GM18858 (cell line): Measurements from ENCODE around the gene CMTM7.

ENCODE experiments used
- ATAC-seq: cut with Tn5 transposase; IDR thresholded peaks from one replicate; pipeline ENCODE4 v1.9.1; 2021; ENCODE audit not compliant: unreplicated experiment

CMTM7 gene

DNA sequence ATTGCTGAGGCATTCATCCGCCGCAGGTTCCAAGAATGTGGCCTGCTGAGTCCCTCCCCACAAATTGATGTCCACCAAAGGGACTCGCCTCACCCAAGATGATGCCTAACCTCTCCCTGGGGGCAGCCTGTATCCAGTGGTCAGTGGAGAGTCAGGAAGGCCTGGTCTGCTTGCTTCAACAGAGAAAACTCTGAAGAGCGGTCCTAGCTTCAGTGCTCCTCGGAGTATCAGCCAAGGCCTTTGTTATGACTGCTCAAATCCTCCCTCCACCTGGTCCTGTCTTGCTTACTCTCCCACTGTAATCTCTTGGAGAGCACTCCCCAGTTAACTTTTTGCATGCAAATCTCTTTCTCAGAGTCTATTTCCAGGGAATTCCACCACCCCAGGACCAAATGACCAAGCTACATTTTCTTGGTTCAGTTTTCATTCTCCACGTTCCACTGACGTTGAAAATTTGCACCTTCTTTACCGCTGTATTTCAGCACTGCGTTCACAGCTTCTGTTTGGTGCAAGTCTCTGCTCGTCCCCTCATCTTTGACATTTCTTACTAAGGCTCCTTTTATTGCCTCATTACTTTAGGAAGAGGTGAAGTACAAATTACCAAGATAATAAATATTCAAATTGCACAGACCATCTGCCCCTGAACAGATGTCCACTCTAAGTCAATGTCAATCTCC lies 22.3 kb downstream of the CMTM7 start:
- no peak for ATAC-seq

DNA sequence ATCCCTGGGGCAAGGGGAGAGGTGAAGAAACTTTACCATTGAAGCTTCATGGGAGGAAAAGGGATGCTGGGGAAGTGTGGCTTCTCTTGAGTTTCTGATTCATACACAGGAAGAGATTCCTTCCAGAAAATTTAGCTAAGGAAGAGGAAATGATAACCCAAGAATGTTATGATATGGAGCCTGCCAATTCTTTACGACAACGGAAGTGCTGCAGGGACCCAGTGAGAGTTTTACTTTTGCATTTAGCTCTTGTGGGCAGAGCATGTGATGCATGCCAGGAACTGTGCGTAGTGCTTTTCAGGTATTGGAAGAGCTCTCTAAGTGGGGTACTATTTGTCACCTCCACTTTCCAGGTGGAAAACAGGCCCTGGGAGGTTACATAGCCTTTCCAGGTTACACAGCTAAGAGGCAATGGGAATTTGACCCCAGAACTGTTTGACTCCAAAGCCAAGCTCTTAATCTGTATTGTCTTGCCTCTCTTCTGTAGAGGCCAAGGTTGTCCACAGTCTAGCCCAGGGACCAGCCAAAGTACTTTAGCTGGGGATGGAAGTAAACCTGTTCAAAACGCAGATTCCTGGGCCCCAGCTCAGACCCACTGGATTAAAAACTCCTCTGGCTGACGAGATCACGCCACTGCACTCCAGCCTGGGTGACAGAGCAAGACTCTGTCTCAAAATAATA lies 23.0 kb downstream of the CMTM7 start:
- ATAC-seq: peak; percentile 73

DNA sequence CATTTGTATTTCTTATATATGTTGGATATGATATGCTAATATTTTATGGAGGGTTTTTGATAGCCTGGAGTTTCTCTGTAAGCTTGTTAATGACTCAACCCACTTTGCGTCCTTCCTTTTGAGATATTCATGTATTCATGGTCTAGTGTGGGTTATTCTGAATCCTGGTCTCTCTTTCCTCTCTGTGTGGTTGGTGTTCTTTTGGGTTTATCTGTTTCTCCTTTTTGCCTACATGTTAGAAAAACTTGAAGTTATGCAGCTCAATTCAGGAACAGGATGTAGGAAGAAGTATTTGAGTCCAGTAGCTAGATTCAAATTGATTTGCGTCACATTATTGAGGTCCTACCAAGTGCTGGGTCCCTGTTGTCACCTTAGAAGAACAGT lies 28.1 kb downstream of the CMTM7 start:
- no peak for ATAC-seq

DNA sequence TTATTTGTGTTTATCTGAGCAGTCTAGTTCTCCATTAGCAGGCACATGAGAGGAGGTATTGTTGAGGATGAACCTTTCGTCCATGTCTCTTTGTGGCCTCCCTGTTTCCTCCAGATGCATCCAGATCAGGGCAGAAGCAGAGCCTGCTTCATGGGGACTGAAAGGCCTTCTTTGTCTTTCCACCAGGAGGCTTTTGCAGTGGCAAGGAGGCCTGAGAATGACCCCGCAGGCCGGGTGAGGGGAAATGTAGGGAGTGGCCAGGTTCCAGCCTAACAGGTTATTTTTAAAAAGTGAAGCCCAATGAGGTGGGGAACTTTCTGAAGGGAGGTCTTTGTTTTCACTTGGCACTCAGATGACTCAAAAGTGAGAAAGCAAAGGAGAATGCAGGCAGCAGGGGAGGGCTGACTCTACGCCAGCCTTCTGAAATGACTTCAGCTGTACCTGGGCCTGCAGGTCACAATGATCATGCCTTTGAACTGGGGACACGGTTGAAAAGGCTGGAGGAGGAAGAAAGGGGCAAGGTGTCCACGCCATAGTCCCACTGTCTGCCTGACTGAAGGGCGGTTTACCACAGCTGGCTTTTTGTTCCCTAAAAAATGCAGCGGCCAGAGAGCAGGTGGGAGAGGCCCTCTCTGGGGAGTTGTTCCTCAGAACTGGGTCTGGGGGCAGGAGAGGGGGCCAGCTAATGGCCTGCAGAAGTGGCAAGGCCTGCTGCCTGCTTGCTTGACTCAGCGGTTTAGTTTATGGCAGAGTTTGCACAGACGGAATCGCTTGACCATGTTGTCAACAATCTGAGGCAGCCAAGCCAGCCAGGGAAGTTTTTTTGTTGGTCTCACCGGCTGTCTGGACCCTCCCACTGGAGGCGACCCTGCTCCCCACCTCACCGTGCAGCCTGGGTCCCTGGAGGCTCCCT lies 28.7 kb downstream of the CMTM7 start:
- peak; percentile 78 for ATAC-seq

DNA sequence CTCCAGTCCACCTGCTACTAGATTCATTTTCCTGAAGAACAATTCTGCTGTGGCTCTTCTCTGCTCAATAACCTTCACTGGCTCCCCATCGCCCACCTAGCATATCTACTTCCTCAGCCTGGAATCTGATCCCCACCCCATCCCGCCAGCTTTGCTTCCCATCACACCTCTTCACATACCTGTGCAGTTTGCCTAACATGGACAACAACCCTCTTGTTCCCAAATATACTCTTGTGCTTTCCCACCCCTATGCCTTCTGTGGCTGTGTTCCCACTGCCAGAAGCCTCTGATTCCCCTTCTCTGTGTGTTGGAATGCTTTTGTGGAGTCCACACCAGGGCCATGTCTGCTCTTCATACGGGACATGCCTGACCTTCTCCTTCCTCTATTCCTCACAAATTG lies 29.5 kb downstream of the CMTM7 start:
- no peak for ATAC-seq

DNA sequence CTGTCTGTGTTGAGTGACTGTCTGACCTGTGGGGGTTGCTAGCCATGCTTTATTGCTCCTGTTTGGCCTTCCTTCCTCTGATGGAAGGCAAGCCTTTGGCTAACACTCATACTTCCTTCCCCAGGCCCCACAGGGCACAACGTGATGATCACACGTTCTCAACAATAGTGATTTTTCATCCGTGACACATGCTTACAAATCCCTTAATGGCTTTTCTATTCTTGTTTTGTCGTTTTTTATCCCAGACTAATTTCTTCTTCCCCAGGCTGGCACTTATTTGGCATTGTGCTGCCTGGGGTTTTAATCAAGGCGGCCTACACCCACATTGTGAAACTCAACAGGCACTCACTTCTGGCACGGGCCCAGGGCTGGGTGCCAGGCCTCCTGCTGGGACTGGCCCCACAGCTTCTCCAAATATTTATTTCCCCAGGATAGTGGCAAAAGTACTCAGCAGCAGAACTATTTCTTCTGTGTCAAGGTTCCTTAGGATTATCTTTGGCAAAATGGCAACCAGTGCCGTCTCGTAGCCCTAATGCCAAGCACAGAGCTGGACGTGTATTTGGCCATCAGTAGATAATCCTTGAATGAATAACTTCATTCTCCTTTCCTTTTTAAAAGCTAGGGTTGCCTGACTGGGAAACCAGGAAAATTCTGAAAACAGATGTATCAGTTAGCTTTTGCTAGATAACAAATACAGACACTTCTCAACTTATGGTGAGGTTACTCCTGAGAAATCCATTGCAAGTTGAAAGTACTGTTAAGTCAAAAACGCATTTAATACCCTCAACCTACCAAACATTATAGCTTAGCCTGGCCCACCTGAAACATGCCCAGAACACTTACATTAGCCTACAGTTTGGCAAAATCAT lies 30.6 kb downstream of the CMTM7 start:
- no peak for ATAC-seq

DNA sequence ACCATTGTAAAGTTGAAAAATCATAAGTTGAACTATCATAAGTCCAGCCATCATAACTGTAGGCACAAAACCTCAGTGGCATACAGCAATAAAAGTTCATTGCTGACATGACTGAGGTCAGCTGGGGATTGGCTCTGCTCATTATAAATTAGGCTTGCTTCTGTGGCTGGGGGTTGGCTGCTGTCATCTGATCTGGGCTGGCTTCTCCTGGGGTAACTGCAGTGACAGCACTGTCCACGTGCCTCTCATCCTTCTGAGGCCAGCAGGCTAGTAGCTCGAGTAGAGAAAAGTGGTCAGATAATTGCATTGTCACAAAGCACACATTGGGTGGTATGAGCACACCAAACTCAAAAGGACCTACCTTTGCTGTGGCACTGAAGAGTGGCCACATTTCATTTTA lies 31.3 kb downstream of the CMTM7 start:
- ATAC-seq: no peak

DNA sequence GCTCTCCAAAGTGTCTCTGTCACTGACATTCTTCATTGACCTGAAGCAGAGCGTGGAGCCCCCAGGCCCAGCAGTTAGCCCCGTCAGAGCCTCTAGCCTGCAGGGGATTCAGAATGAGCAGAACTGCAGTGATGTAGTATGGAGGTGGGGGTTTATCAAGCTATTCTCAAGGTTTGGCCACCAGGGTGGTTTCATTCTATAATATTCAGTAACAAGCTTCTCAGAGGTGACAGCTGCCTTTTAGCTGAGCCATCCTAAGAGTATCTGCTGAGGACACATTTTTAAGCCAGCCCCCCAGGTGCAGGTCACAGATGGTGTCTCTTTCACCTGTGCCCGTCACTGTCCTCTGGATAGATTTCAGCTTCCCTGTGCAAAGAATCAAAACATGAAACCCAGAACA lies 31.9 kb downstream of the CMTM7 start:
- ATAC-seq: no peak

DNA sequence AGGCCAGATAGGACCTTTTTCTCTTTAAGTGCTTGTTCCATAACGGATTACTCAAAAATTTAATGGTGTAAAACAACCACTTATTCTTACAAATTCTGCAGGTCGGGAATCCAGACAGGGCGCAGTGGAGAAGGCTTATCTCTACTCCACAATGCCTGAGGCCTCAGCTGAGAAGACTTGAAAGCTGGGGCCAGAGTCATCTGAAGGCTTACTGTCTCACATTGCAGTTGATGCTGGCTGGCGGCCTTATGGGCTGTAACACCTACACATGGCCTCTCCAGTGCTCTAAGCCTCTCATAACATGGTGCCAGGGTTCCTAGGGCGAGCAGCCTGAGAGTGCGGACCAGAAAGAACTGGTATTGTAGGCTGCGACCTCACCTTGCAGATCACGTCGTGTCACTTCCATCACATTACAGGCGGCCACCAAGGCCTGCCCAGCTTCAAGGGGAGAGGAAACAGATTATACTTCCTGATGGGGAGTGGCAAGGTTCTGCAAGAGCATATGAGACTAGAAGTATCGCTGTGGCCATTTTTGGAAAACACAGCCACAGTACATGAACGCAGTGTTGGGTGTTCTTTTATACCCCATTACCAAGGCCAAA lies 32.4 kb downstream of the CMTM7 start:
- no peak for ATAC-seq

DNA sequence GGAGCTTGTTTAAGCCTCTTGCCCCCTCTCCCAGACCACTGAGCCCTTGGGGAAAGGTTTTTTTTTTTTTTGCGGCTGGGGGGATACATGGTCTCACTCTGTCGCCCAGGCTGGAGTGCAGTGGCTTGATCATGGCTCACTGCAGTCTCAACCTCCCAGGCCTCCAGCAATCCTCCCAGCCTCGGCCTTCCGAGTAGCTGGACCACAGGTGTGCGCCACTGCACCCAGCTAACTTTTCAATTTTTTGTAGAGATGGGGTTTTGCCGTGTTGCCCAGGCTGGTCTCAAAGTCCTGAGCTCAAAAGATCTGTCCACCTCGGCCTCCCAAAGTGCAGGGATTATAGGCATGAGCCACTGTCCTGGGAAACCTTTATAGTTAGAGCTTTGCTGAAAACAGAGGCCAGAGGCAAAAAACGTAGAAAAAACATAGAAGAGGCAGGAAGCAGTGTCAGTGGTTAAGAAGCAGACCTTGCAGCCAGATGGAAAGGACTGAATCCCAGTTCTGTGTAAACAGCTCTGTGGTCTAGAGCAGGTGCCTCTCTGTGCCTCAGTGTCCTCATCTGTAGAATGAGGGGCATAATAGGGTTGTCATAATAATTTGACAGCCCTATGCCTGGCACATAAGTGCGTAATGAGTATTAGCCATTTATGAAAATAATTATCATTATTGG lies 33.1 kb downstream of the CMTM7 start:
- ATAC-seq: no peak

DNA sequence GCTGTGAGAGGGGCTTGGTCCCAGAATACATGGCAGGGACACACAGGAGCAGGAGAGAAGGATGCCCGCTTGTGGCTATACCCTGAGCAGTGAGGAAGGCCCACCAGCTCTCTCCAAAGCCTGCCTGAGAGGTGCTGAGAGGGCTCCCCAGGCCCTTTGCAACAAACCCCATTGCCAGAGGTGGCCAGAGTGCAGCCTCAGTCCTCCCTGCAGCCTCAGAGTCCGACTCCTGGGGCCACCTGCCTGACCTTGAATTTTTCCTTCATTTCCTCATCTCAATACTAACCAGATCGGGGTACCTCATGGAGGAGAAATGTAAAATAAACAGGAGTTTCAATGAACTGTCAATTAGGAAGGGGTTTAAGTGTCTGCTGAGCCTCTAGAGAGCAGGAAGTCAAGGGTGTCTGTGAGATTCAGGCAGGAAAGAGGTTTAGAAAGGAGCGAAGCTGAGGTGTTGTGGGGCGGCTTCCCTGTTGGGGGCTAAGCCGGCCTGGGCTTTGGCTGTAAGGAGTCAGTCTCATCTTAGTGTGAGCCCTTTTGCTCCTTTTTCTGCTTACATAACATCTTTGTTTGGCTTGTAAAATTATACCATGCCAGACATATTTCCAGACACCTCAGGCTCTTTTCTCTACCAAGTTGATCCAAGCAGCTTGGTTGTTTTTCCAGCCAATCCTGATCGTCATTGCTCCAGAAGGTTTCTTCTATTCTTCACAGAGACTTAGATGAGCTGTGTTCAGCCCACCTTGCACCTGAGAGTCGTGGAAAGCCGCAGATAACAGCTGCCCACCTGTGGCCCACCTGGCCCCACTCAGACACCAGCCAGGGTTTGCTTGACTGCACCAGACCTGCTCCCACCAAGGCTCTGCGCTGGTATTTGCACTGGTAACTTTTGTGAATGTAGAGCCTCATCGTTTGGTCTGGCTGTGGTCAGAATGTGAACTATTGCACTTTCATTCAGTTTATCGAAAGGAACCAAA lies 36.7 kb downstream of the CMTM7 start:
- ATAC-seq: peak; percentile 75

DNA sequence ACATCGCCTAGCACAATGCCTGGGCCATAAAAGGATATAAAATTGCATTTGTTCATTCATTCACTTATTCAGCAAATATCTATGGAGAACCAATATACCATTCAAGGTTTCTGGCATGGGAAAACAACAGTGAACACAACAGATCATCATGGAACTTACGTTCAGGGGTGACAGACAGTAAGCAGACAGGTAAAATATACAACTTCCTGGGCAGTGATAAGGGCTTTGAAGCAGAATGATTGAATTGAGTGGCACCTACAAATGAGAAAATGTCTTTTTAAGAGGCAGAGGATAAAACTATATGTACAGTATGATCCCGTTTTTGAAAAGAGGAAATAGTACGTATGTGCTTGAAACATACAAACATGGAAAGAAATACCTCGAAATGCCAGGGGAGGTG lies 39.2 kb downstream of the CMTM7 start:
- ATAC-seq: no peak

DNA sequence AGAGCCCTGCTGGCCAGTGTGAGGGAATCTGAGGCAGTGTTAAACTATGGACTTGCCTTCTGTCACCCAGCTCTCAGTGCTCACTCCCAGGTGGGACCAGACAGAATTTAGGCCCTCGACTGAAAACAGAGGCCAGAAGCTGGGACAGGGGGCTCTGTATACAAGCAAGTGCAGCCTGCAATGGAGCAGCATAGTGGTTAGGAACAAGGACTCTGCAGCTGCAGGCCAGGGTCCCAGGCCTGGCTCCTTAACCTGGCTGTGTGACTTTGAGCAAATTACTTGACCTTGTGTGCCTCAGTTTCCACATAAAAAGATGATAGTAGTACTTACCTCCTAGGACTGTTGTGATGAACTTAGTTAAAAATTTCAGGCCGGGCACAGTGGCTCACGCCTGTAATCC lies 39.8 kb downstream of the CMTM7 start:
- no peak for ATAC-seq

DNA sequence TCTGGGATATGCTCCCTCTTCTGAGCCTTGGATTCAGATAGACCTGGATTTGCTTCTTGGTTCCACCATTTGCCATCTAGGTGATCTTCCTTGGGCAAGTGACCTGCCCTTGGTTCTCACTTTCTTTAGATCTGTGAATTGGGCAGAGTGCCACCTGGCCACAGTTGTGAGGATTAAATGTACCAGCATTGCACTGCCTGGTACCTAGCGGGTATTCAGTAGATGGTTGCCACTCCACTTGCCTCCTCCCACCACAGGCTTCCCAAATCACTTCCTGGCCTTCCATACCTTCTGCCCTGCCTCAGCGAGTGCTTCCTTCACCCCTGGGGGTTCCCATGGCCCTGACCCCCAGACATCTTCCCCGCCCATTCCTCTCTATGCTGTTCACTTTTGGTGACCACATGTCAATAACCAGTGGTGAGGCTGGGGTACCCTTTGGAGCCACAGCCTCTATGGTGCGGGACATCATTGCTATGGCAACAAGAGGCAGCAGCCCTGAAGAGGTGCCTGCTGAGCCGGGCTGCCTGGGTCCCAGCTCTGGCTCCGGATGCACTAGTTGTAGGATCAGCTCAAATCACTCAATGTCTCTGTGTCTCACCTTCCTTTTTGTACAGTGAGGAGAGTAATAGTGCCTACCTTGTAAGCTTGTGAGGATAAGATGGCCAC lies 40.5 kb downstream of the CMTM7 start:
- no peak for ATAC-seq

DNA sequence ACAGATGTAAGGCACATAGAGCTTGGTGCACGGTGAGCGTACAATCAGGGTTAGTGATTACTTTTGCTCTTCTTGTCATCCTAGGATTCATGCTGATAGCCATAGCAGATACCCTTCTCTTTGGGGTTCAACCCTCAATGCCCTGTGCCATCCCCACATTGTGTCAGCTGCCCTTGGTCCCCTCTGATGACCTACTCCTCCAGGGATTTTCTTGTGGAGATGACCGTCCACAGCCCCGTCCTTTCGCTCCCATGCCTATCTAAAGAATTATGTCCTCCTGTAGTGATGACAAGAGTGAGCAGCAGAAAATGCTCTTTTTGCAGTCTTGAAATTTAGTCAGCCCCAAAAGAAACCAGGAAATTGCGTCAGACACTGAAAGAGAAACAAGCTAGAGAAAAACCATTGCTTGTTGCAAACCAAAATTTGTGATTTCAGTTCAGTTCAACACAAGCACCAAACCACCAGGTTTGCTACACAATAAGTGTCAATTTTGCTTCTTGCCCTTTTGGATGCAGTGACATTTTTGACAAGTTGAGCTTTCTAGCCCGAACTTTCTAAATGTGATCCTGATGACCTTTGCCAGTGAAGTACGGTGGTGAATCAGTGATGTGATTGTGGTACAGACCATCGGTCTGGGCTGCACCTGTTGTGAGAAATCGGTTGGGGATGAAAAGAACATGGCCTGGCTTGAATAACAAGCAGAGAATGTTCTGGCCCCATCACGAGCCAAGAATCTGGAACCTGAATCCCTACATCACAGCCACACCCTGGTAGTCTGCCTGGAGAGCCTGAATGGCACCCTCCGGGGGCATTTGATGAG lies 41.3 kb downstream of the CMTM7 start:
- ATAC-seq: peak; percentile 23

DNA sequence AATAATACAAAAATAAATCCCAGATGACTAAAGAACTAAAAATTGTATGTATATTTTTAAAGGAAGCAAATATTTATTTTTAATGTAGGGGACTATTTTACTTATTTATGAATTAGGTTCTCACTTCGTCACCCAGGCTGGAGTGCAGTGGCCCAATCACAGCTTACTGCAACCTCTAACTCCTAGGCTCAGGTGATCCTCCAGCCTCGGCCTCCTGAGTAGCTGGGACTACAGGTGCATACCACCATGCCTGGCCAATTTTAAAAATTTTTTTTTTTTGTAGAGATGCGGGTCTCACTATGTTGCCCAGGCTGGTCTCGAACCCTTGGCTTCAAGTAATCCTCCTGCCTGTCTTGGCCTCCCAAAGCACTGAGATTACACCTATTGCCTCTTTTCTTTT lies 42.6 kb downstream of the CMTM7 start:
- ATAC-seq: no peak
